Measurements from ENCODE around the gene SRRM4. TPM values are rescaled to one million over a fixed set of nuclear protein-coding genes. Genes with fewer than 3 reads are reported as not detected.

SRRM4 gene
- polyA plus RNA-seq, 3 donors: not detected

DNA sequence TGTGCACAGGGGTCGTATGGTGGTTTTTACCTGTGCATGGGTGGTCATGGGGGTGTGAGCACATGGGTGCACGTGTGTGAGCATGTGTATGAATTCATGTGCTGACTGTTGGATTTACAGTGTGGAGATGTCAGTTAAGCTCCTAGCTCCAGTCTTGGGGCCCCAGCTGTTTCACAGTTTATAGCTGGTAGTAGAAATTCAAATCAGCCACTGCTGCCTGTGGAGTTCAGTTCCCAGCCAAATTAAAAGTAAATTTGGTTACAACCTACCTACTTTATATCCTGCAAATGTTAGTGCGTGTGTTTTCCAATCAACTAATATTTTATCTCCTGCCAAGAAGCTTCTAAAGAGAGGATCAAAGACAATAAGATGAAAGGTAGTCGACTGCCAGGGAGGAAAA is 141.4 kb downstream of the SRRM4 start:
- H3K4me1 Mint-ChIP-seq: no peaks in the 10 kb centered on the region
- WGBS (ENCODE audit: insufficient coverage): 91% methylated on average over 3 of the region's 4 CpGs
- H3K27me3 ChIP-seq (ENCODE audit: control insufficient read depth in 2 of 2, insufficient read depth in 2 of 2, low read length in 2 of 2): no peaks in the 10 kb centered on the region
- DNase-seq: no peak
- H3K9me3 ChIP-seq (replicated peaks in 1 of 2; ENCODE audit: control insufficient read depth in 1 of 2, insufficient read depth in 1 of 2, low read length in 2 of 2): no peaks in the 10 kb centered on the region
- no peaks in the 10 kb centered on the region for H3K79me2 ChIP-seq (ENCODE audit: insufficient read depth, low read length)
- no peak overlapping the region for H3K9ac ChIP-seq (ENCODE audit: insufficient read depth, low read length, poor library complexity, severe bottlenecking)
- H3K4me1 ChIP-seq (ENCODE audit: control insufficient read depth in 1 of 2, insufficient read depth in 2 of 2, low read length in 2 of 2): no peaks in the 10 kb centered on the region
- peaks cover 0 to 3% (median 0%) of the 10 kb centered on the region in 3 donors for H3K27me3 Mint-ChIP-seq (ENCODE audit: low read depth in 3 of 3)
- no peak overlapping the region for H3K4me3 Mint-ChIP-seq
- no peaks in the 10 kb centered on the region for H3K9me3 Mint-ChIP-seq
- no peak overlapping the region for H3K4me2 ChIP-seq (replicated peaks; ENCODE audit: extremely low read depth, low read length, poor library complexity, severe bottlenecking)
- no peak overlapping the region for H3K27ac Mint-ChIP-seq
- intact Hi-C loops (cut with micrococcal nuclease): no loop called here
- H3K27ac ChIP-seq (ENCODE audit: low read depth in 1 of 2, low read length in 2 of 2): no peak overlapping the region
- H3K36me3 Mint-ChIP-seq: no peaks in the 10 kb centered on the region
- H2AFZ ChIP-seq (ENCODE audit: insufficient read depth, low read depth, low read length, poor library complexity, severe bottlenecking): no peak overlapping the region
- no peaks in the 10 kb centered on the region for H3K36me3 ChIP-seq (replicated peaks in 1 of 2; ENCODE audit: control insufficient read depth in 1 of 2, insufficient read depth in 2 of 2, low read length in 2 of 2)
- H4K20me1 ChIP-seq (ENCODE audit: insufficient read depth, low read length): no peaks in the 10 kb centered on the region
- TF ChIP-seq, protein P1, sequence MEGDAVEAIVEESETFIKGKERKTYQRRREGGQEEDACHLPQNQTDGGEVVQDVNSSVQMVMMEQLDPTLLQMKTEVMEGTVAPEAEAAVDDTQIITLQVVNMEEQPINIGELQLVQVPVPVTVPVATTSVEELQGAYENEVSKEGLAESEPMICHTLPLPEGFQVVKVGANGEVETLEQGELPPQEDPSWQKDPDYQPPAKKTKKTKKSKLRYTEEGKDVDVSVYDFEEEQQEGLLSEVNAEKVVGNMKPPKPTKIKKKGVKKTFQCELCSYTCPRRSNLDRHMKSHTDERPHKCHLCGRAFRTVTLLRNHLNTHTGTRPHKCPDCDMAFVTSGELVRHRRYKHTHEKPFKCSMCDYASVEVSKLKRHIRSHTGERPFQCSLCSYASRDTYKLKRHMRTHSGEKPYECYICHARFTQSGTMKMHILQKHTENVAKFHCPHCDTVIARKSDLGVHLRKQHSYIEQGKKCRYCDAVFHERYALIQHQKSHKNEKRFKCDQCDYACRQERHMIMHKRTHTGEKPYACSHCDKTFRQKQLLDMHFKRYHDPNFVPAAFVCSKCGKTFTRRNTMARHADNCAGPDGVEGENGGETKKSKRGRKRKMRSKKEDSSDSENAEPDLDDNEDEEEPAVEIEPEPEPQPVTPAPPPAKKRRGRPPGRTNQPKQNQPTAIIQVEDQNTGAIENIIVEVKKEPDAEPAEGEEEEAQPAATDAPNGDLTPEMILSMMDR (IDR thresholded peaks at IDR 0.05): no peak
- H3K4me3 ChIP-seq (replicated peaks in 1 of 3; ENCODE audit: low read depth in 2 of 3, low read length in 3 of 3): no peak overlapping the region

- Mint-ChIP-seq H3K4me1 (no peaks in the 10 kb centered on the region), H3K4me3 (no peak overlapping the region), H3K9me3 (peaks cover 2 to 11% (median 4%) of the 10 kb centered on the region in 7 donors), H3K27me3 (ENCODE audit: low read depth in 3 of 3) (peaks cover 0 to 2% (median 0%) of the 10 kb centered on the region in 3 donors), H3K36me3 (no peaks in the 10 kb centered on the region), H3K27ac (no peak overlapping the region)
- H3K27me3 ChIP-seq (ENCODE audit: control insufficient read depth in 2 of 2, insufficient read depth in 2 of 2, low read length in 2 of 2): no peaks in the 10 kb centered on the region
- DNase-seq: no peak
- no peaks in the 10 kb centered on the region for H4K20me1 ChIP-seq (ENCODE audit: insufficient read depth, low read length)
- TF ChIP-seq, protein P1 (IDR thresholded peaks at IDR 0.05): no peak
- H2AFZ ChIP-seq (ENCODE audit: insufficient read depth, low read depth, low read length, poor library complexity, severe bottlenecking): no peak overlapping the region
- no peak overlapping the region for H3K9ac ChIP-seq (ENCODE audit: insufficient read depth, low read length, poor library complexity, severe bottlenecking)
- H3K36me3 ChIP-seq (replicated peaks in 1 of 2; ENCODE audit: control insufficient read depth in 1 of 2, insufficient read depth in 2 of 2, low read length in 2 of 2): no peaks in the 10 kb centered on the region
- H3K4me3 ChIP-seq (replicated peaks in 1 of 3; ENCODE audit: low read depth in 2 of 3, low read length in 3 of 3): no peak overlapping the region
- intact Hi-C loops (cut with micrococcal nuclease): no loop called here
- no peaks in the 10 kb centered on the region for H3K79me2 ChIP-seq (ENCODE audit: insufficient read depth, low read length)
- H3K4me1 ChIP-seq (ENCODE audit: control insufficient read depth in 1 of 2, insufficient read depth in 2 of 2, low read length in 2 of 2): no peaks in the 10 kb centered on the region
- no peak overlapping the region for H3K27ac ChIP-seq (ENCODE audit: low read depth in 1 of 2, low read length in 2 of 2)
- no peak overlapping the region for H3K4me2 ChIP-seq (replicated peaks; ENCODE audit: extremely low read depth, low read length, poor library complexity, severe bottlenecking)
- 72% methylated on average over 2 of the region's 3 CpGs for WGBS (ENCODE audit: insufficient coverage)
- H3K9me3 ChIP-seq (replicated peaks in 1 of 2; ENCODE audit: control insufficient read depth in 1 of 2, insufficient read depth in 1 of 2, low read length in 2 of 2): no peaks in the 10 kb centered on the region
These were observed 147.2 kb downstream of the SRRM4 start for GRCh38 chr12:119128527-119128926.
